Subcutaneous adipose tissue (tissue), 4 donors: ENCODE data around the gene TFAP2B. TPM values are rescaled to one million over a fixed set of nuclear protein-coding genes. Genes with fewer than 3 reads are reported as not detected.

Source experiments
- total RNA-seq, 4 donors: library from RNA; depleted of rRNA; stranded (reverse); fragments of >200 nt; gene quantifications; one replicate each; pipeline ENCODE4 v1.1.0, GENCODE V29; 2016
- TF ChIP-seq, protein P1 (sequence below): fragments of 450-650 bp; IDR thresholded peaks from one replicate; pipeline ENCODE4 v1.5.1; 2016; ENCODE audit warnings: low read depth, mild to moderate bottlenecking, control low read depth, antibody characterized with exemption, moderate library complexity

Gene TFAP2B
- total RNA-seq = not detected

DNA sequence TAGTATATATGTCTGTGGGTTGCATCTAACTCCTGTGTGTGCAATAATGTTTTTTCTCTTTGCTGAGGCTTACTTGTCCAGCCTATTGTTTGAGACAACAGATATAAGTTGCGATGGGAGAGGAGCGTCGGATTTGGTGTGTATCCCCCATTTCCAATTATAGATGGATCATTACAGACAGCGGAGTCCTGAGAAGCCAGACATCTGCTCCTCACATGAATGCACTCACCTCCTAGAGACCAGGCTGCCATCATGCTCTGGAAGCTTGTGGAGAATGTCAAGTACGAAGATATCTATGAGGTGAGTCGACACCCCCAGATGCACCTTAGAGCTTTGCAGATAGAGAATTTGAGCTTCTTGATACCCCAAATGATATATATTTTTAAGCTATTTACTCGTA, at the start of gene TFAP2B:
TFAP2B (plus strand) TSS at position 199 of the 400 bp plus-strand sequence; CDS start at position 220, 21 bp downstream.
- TF ChIP-seq, protein P1, sequence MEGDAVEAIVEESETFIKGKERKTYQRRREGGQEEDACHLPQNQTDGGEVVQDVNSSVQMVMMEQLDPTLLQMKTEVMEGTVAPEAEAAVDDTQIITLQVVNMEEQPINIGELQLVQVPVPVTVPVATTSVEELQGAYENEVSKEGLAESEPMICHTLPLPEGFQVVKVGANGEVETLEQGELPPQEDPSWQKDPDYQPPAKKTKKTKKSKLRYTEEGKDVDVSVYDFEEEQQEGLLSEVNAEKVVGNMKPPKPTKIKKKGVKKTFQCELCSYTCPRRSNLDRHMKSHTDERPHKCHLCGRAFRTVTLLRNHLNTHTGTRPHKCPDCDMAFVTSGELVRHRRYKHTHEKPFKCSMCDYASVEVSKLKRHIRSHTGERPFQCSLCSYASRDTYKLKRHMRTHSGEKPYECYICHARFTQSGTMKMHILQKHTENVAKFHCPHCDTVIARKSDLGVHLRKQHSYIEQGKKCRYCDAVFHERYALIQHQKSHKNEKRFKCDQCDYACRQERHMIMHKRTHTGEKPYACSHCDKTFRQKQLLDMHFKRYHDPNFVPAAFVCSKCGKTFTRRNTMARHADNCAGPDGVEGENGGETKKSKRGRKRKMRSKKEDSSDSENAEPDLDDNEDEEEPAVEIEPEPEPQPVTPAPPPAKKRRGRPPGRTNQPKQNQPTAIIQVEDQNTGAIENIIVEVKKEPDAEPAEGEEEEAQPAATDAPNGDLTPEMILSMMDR = no peak

DNA sequence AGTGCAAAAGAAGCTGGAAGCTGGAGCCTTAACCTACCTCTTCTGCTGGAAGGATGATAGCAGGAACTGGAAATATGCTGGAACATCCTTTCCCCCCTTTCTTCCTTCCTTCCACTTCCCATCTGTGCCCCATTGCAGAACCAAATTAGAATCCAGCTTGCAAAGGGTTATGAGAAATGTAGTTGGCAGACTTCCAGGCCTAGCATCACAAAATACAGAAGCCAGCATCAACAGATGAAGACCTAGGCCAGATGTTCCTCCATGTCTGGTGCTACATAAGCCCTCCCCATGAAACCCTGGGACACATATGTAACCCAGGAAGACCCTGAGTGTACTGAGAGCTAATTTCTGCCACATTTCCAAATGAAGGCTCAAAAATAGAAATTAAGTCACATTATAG, 40.0 kb upstream of the TFAP2B start:
- TF ChIP-seq, protein P1 = no peak

DNA sequence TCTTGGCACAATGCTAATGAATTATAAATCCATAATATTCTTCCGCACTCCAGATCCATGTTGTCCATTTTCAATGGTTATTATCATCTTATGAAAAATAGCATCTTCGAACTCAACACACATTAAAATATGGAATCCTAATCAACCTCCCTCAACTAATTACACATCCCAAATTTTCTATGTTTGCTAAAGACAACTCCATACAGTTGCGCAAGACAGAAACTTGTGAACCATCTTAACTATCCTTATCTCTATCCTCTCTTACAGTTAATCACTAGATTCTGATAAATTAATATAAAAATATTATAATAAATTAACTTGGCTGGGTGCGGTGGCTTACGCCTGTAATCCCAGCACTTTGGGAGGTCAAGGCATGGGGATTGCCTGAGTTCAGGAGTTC, 38.3 kb upstream of the TFAP2B start:
- TF ChIP-seq, protein P1 = no peak

DNA sequence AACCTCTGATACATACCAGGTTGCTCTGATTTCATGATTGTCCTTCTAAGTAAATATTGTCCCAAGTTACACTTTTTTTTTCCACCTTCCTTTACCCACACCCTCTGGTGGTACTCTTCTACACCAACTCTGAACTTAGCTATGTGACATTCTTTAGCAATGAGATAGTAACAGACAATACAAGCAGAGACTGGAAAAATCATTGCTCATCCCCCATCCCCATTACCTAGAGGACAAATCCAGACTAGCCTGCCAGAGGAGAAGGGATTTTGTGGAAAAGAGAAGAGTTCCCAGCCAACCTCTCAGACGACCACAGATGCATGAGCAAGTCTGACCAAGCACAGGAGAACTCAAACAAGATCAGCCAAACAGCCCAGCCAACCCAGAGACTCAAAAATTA, 32.8 kb upstream of the TFAP2B start:
- TF ChIP-seq, protein P1 = no peak

DNA sequence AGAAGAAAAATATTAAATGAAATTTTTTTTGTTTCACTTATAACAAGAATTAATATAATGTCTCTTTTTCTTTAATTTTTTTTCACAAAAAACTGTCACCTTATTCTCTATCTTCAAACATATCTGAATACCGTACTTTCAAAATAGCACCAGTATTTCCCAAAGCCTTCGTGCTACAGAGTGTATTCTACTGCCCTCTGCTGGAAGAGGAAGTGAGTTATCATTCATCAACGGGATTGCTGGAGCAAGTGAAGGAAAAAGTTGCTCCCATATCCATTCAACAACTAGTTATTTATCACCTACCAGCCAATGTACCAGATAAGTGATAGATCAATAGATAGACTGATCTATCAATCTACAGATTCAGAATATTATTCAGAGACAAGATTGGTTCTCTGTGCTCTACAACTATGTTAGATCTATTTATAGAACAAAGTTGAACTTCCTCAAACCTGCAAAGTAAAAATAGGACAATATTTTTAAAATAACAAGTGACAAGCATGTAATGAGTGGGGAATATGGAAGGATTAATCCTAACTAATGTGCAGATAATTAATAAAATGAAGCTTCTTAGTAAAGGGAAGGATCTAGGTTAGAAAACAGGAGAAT, 26.7 kb upstream of the TFAP2B start:
- TF ChIP-seq, protein P1 = no peak

DNA sequence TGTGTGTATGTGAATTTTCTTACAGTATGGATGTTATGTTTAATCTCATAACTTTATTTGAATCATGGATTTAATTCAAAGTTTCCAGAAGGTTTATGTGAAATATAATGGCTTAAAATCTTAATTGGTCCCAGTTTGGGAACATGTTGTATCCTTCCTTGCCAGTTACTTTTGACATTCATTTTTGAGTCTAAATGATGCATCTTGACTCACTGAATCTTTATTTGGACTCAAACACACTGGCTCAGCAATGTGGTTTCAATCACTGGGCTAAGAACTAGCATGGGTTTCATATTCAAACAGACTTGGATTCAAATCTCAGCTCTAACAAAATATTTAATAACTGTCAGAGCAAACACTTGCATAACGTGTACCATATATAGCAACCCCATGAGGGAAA, 25.9 kb upstream of the TFAP2B start:
- TF ChIP-seq, protein P1 = no peak

DNA sequence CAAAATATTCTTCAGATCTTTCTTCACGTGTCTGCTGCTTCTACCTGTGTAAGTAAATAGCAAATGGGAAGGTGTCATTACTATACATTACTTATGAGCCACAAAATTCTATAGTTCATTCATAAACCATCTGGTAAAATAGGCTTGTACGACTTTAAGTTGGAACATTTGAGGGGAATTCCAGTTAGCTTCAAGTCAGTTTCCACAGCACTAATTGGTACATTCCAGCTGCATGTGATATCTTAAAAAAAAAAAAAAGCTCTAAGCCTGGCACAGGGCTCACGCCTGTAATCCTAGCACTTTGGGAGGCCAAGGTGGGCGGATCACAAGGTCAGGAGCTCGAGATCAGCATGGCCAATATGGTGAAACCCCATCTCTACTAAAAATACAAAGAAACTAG, 23.1 kb upstream of the TFAP2B start:
- TF ChIP-seq, protein P1 = no peak
